Kidney epithelial cell (primary cell): ENCODE results near the gene PACSIN2. TPM values are rescaled to one million over a fixed set of nuclear protein-coding genes. Genes with fewer than 3 reads are reported as not detected.

Experiments
- DNase-seq: peaks from one replicate; pipeline ENCODE4 v3.0.0-alpha.2; 2010; ENCODE audit warnings: low read depth
- H3K27me3 ChIP-seq: 2 replicates; pipeline ENCODE4 v1.6.0; 2011; ENCODE audit warnings: low read length; ENCODE audit not compliant: control insufficient read depth, insufficient read depth
- H3K36me3 ChIP-seq: 2 replicates; pipeline ENCODE4 v1.5.1; 2011; ENCODE audit warnings: low read length; ENCODE audit not compliant: control insufficient read depth, insufficient read depth
- H3K4me3 ChIP-seq: 2 replicates; pipeline ENCODE4 v1.5.1; 2011; ENCODE audit warnings: low read depth, mild to moderate bottlenecking, control low read depth, low read length
- total RNA-seq: library from RNA; depleted of rRNA; stranded (reverse); fragments of >200 nt; gene quantifications from 2 replicates; pipeline ENCODE4 v1.2.3, GENCODE V29; 2015
- TF ChIP-seq, protein P1 (sequence below): IDR thresholded peaks from 2 replicates; pipeline ENCODE4 v1.5.1; 2011; ENCODE audit warnings: mild to moderate bottlenecking, moderate library complexity, low read length, control low read depth, inconsistent platforms; ENCODE audit not compliant: insufficient read depth, poor library complexity, severe bottlenecking

PACSIN2 gene
- total RNA-seq, 1 donor from 2014 or later, result 62.9 TPM

DNA sequence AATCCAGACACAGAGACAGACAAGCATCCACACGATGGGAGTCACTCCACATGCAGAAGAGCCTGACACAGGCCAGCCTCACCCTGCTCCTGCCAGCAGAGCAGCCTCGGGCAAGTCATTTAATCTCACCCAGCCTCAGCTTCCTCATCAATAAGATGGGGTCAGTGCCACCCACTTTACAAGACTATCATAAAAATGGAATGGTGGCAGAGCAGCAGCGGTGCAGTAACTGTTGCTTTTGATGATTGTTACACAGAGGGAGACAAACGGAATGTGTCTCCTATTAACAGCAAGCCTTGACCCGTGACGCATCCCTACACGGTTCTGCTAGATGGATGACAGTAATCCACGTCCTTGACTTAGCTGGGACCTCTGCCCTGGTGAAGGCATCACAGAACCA is 131.8 kb downstream of the PACSIN2 start:
- Histone ChIP-seq H3K4me3 (no peak overlapping the region), H3K36me3 (peaks cover 8% of the 10 kb centered on the region), H3K27me3 (no peaks in the 10 kb centered on the region)
- DNase-seq, result no peak
- TF ChIP-seq, protein P1, sequence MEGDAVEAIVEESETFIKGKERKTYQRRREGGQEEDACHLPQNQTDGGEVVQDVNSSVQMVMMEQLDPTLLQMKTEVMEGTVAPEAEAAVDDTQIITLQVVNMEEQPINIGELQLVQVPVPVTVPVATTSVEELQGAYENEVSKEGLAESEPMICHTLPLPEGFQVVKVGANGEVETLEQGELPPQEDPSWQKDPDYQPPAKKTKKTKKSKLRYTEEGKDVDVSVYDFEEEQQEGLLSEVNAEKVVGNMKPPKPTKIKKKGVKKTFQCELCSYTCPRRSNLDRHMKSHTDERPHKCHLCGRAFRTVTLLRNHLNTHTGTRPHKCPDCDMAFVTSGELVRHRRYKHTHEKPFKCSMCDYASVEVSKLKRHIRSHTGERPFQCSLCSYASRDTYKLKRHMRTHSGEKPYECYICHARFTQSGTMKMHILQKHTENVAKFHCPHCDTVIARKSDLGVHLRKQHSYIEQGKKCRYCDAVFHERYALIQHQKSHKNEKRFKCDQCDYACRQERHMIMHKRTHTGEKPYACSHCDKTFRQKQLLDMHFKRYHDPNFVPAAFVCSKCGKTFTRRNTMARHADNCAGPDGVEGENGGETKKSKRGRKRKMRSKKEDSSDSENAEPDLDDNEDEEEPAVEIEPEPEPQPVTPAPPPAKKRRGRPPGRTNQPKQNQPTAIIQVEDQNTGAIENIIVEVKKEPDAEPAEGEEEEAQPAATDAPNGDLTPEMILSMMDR, result no peak

DNA sequence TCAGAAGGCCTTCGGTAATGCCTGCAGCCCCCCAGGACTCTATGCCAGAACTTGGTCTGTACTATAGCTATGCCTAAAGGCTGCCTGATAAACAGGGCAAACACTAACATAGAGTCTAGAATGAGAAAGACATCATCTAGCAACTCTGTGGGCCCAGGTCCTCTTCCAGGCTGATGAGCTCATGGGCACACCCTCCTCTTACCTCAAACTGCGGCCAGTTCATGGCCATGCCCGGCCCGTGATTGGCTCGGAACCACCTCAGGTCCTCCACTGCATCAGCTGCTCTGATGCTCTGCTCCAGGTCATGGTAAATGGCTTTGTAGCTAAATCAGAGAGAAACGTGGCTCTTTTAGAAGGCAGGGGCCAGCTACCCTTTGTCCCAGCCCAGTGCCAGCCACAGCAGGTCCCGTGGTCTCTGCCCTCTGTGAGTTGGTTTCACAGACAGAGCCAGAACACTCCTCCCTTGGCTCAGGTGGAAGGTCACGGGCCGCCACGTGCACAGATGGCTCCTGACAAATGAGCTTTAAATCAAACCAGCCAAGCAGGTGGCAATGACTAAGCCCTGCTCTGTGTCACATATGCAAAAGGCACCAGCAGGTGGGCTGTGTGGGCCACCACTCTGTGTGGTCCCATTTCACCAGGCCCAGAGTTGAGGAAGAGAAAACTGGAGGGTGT is 132.8 kb downstream of the PACSIN2 start:
- Histone ChIP-seq H3K27me3 (no peaks in the 10 kb centered on the region), H3K36me3 (peaks cover 7% of the 10 kb centered on the region), H3K4me3 (no peak overlapping the region)
- no peak for DNase-seq
- TF ChIP-seq, protein P1, result no peak

DNA sequence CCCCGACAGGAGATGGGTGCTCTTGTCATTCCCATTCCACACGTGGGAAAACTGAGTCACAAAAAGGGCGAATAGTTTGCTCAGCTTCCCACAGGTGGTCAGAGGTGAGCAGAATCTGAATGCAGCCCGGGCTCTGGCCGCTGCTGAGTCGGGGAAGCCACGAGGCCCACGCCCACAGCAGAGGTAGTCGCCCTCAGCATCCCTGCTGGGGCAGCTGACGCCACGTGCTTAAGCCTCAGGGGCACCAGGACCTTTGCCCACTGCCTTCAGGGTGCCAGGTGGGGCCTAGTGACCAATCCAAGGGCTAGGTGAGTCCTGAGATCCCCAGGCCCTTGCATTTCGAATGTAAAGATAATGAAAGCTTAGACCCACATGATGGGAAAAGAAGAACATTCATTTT is 133.7 kb downstream of the PACSIN2 start:
- Histone ChIP-seq H3K27me3 (no peaks in the 10 kb centered on the region), H3K36me3 (peaks cover 8% of the 10 kb centered on the region), H3K4me3 (no peak overlapping the region)
- no peak for DNase-seq
- TF ChIP-seq, protein P1, result no peak

DNA sequence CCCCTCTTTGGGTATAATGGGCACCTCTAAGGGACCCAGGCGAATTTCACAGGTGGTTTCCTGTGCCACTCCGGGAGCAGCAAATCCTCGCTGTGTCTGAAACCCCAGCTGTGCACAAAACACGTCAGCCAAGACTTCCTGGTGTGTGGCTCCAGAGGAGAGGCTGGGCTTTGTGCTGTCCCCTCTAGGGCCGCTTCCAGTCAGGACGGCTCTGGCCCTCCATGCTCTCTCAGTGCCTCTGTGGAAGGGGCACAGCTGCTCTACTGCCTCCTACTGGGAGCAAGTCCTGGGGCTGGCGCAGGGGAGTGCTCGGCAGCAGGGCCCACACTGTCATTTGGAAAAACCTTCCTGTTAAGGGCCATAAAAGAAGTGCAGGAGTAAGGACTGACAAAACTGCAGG is 134.1 kb downstream of the PACSIN2 start:
- Histone ChIP-seq H3K36me3 (peaks cover 11% of the 10 kb centered on the region), H3K4me3 (no peak overlapping the region), H3K27me3 (no peaks in the 10 kb centered on the region)
- no peak for DNase-seq
- TF ChIP-seq, protein P1, result peak; percentile 9

DNA sequence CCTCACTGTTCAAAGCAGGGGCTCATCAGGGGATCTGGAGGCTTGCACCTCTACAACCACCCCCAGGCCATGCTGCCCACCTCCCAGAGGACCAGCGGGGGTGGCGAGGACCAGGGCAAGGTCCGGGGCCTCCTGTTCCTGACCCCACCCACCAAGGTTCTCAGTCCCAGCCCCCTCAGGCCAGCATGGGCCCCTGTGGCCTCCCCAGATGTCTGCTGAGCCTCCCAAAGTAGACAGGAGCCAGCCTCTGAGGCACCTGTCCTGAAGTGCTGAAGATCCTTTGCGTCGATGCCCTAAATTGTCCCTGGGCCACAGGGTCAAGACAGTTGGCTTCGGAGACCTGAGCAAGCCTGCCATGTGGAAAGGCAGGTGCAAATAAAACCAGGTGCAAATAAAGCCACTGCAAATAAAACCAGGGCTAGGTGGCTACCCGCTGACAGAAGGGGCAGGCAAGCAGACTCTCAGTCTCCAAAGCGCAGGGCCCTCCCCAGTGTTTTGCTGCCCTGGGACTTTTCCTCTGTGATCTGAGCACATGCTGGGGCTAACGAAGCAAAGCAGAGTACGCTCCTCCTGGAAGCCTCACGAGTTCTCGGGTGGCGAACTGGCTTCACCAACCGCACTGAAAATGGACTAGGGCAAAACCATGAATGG is 135.5 kb downstream of the PACSIN2 start:
- no peak for DNase-seq
- peaks cover 11% of the 10 kb centered on the region for H3K36me3 ChIP-seq
- TF ChIP-seq, protein P1, result no peak
- no peak overlapping the region for H3K4me3 ChIP-seq
- no peaks in the 10 kb centered on the region for H3K27me3 ChIP-seq
